ENCODE results near the gene MAP7D3. TPM values are rescaled to one million over a fixed set of nuclear protein-coding genes. Genes with fewer than 3 reads are reported as not detected.

Gene MAP7D3
- total RNA-seq, 4 donors from 2014 or later: 16.5 to 29.8 (median 23.2) TPM

DNA sequence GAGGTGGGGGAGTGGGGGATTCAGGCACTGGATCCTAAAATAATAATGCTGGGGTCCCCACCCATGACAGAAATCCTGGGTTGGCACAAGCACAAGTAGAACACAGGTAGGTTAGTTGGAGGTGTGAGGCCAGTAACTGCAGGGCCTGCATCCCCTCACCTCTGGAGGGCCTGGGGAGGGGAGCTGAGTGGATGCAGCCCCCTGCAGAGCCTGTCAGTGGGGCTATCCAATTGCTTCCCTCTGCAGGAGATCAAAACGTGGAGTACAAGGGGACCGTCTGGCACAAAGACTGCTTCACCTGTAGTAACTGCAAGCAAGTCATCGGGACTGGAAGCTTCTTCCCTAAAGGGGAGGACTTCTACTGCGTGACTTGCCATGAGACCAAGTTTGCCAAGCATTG lies 43.7 kb downstream of the MAP7D3 start:
- no peak for DNase-seq (ENCODE audit: low spot score)
- TF ChIP-seq, protein P1, sequence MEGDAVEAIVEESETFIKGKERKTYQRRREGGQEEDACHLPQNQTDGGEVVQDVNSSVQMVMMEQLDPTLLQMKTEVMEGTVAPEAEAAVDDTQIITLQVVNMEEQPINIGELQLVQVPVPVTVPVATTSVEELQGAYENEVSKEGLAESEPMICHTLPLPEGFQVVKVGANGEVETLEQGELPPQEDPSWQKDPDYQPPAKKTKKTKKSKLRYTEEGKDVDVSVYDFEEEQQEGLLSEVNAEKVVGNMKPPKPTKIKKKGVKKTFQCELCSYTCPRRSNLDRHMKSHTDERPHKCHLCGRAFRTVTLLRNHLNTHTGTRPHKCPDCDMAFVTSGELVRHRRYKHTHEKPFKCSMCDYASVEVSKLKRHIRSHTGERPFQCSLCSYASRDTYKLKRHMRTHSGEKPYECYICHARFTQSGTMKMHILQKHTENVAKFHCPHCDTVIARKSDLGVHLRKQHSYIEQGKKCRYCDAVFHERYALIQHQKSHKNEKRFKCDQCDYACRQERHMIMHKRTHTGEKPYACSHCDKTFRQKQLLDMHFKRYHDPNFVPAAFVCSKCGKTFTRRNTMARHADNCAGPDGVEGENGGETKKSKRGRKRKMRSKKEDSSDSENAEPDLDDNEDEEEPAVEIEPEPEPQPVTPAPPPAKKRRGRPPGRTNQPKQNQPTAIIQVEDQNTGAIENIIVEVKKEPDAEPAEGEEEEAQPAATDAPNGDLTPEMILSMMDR (IDR thresholded peaks at IDR 0.05): no peak
- ATAC-seq (ENCODE audit: low FRiP score): no peak

DNA sequence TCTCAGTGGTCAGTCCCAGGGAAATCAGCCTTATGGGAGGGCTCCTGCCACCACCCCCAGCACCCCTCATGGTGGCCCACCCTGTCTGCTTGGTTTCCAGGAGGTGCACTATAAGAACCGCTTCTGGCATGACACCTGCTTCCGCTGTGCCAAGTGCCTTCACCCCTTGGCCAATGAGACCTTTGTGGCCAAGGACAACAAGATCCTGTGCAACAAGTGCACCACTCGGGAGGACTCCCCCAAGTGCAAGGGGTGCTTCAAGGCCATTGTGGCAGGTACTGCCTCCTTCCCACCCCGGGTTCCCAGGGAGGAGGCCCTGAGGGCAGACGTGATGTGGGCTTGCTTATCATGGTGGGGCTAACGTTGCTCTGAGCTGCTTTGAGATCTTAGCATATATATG lies 44.3 kb downstream of the MAP7D3 start:
- ATAC-seq (ENCODE audit: low FRiP score) (no peak), DNase-seq (ENCODE audit: low spot score) (no peak)
- TF ChIP-seq, protein P1 (IDR thresholded peaks at IDR 0.05): no peak

DNA sequence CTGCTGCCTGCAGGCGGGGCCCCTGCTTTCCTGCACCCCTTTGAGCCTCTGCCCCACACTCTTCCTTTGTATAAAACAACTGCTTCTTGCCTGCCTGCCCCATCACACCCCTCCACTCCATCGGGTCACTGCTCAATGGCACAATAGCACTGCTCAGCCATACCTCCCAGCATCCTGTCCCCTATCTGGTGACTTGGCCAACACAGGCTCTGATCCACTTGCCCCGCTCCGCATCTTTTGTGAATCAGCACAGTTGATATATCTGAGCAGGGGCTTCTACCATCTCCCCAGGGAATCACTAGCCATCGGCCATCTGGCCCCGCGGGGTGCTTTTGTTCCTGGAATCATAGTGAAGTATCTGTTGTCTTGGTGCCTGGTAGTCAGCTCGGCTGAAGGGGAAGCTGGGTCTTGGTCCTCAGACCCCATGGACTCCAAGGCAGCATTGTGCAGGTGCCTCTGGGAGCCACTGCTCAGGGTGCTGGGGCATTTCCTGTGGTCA lies 45.3 kb downstream of the MAP7D3 start:
- no peak for DNase-seq (ENCODE audit: low spot score)
- ATAC-seq (ENCODE audit: low FRiP score): no peak
- TF ChIP-seq, protein P1 (IDR thresholded peaks at IDR 0.05): no peak

DNA sequence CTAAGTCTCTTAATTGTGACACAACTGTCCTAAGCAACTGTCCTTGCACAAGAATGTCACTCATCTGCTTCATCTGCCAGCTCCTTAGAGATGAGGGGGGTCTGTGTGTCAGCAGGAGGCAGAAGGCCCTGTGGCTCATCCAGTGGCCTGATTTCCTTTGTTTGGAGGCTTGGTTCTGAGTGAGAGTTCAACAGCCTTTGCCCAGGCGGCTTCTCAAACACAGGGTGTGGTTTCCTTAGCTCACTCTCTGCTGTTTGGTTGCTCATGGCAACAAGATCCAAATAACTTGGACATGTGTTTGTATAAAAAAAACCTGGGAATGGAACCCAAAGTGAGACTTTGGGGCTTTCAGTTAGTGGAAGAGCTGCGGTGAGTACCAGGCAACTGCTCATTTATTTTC lies 46.6 kb downstream of the MAP7D3 start:
- DNase-seq (ENCODE audit: low spot score) (no peak), ATAC-seq (ENCODE audit: low FRiP score) (peak; percentile 34)
- TF ChIP-seq, protein P1 (IDR thresholded peaks at IDR 0.05): no peak

DNA sequence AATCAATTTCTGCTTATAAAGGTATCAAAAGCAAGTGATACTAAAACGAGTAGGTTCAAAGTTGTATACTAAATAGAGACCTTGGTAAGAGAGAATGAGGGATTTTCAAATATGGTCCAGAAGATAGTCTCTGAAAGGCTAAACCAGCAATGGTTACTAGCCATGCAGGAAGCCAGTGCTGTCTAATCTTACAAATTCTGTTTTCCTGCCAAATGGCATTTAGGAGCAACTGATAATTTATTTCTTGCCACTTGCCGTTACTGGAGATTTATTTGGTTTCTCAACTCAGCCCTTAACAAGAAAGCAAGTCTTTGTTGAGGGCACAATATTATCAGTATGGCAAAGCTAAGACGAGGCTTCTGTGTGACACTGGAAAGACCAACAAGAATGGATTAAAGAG lies 47.2 kb downstream of the MAP7D3 start:
- TF ChIP-seq, protein P1 (IDR thresholded peaks at IDR 0.05): no peak
- ATAC-seq (ENCODE audit: low FRiP score): no peak
- no peak for DNase-seq (ENCODE audit: low spot score)

DNA sequence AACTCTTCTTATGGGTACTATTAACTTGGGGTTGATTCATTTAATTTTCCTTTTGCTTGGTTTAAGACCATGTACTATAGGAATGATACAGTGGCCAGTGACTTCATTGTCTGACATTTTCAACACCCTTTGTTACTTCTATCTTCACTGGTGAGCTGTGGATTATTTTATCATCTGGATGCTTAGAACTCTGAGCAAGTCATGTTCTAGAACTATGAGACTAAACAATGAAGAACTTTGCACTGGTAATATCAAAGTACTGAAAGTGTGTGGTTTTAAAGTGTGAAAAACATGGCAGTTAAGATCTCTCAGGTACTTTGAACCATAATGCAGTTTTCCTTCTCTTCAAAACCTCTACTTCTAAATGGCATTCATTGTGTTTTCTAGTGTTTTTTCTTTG lies 47.8 kb downstream of the MAP7D3 start:
- TF ChIP-seq, protein P1 (IDR thresholded peaks at IDR 0.05): no peak
- DNase-seq (ENCODE audit: low spot score) (no peak), ATAC-seq (ENCODE audit: low FRiP score) (no peak)

DNA sequence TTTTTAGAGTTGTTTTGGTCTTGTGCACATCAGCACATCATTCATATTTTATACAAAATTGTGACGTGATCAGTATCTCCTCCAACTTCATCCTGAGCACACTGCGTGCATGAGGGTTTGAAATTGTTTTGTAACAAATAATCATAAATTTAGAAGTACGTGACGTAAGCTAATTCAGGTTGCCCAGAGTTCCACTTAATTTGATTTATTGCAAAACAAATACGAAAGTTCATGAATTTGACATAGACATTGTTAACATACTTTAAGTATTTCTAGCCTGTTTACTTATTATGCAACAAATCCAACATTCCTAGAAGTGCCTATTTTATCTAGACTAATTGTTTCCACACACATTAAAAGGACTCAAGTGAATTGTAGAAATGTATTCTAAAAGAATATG lies 48.3 kb downstream of the MAP7D3 start:
- TF ChIP-seq, protein P1 (IDR thresholded peaks at IDR 0.05): no peak
- no peak for DNase-seq (ENCODE audit: low spot score)
- peak; percentile 51 for ATAC-seq (ENCODE audit: low FRiP score)

Data from omental fat pad (tissue), 4 donors.